ENCODE data around the gene PARS2. TPM values are rescaled to one million over a fixed set of nuclear protein-coding genes. Genes with fewer than 3 reads are reported as not detected.

The PARS2 gene
- total RNA-seq, 4 donors from 2014 or later, result 2.2 to 6.4 (median 5.6) TPM

DNA sequence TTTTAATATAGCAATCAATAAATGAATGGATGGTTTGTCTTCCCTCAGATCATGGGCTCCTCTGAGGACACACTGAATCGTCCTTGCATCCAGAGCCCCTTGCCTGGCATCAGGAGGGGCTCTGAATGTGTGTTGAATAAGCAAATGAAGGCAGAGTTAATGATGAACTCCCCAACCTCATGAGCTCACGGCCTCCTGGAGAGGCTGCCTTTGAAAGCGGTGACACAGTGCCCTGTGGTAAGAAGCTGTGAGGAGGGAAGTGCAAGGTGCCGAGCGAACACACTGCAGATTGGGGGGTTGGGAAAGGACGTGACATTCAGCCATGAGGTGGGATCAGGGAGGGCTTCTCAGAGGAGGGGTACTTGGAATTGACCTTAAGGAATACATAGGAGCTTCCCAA is 3.2 kb upstream of the PARS2 start:
- H3K4me3 ChIP-seq, result no peak overlapping the region
- no peak for ATAC-seq
- H3K36me3 ChIP-seq, result no peaks in the 10 kb centered on the region
- H3K4me1 ChIP-seq, result peaks cover 0 to 22% (median 12%) of the 10 kb centered on the region in 3 donors
- TF ChIP-seq, protein P1, sequence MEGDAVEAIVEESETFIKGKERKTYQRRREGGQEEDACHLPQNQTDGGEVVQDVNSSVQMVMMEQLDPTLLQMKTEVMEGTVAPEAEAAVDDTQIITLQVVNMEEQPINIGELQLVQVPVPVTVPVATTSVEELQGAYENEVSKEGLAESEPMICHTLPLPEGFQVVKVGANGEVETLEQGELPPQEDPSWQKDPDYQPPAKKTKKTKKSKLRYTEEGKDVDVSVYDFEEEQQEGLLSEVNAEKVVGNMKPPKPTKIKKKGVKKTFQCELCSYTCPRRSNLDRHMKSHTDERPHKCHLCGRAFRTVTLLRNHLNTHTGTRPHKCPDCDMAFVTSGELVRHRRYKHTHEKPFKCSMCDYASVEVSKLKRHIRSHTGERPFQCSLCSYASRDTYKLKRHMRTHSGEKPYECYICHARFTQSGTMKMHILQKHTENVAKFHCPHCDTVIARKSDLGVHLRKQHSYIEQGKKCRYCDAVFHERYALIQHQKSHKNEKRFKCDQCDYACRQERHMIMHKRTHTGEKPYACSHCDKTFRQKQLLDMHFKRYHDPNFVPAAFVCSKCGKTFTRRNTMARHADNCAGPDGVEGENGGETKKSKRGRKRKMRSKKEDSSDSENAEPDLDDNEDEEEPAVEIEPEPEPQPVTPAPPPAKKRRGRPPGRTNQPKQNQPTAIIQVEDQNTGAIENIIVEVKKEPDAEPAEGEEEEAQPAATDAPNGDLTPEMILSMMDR (IDR thresholded peaks at IDR 0.05), result no peak
- TF ChIP-seq EP300 (IDR thresholded peaks at IDR 0.05), result no peak
- no peak for TF ChIP-seq POLR2AphosphoS5 (IDR thresholded peaks at IDR 0.05)
- no peak for TF ChIP-seq POLR2A (IDR thresholded peaks at IDR 0.05)
- WGBS, 2 donors (ENCODE audit: low coverage in 1 of 2), result 47% methylated on average over 5 of the region's 6 CpGs
- H3K9me3 ChIP-seq, result no peaks in the 10 kb centered on the region
- H3K27me3 ChIP-seq, result no peaks in the 10 kb centered on the region
- H3K27ac ChIP-seq, result no peak overlapping the region

DNA sequence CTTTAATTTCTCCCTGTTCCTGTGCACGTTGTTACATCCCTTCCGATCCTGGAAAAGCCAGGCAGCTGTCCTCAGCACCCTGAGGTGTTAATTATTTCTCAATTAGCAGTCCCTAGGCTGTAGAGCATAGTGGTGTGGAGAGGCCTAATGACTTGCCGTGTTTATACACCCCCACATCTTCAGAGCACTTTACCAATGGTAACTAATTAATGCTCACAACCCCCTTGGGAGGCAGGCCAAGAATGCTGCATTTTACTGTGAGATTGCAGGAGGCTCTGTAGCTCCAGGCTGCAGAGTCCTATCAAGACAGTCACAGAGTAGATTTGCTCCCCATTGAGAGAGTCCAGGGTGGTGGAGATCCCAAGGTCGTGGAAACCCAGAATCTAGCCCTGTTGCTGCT is 2.4 kb upstream of the PARS2 start:
- Histone ChIP-seq H3K4me3 (no peak overlapping the region), H3K9me3 (no peaks in the 10 kb centered on the region), H3K27ac (no peak overlapping the region), H3K4me1 (peaks cover 0 to 22% (median 12%) of the 10 kb centered on the region in 3 donors), H3K27me3 (no peaks in the 10 kb centered on the region), H3K36me3 (no peaks in the 10 kb centered on the region)
- no peak for ATAC-seq
- WGBS, 2 donors (ENCODE audit: low coverage in 1 of 2), result 19 to 52% methylated on average over 2 to 4 of the region's 4 CpGs
- TF ChIP-seq POLR2A (IDR thresholded peaks at IDR 0.05), result no peak
- TF ChIP-seq, protein P1 (IDR thresholded peaks at IDR 0.05), result no peak
- no peak for TF ChIP-seq POLR2AphosphoS5 (IDR thresholded peaks at IDR 0.05)

DNA sequence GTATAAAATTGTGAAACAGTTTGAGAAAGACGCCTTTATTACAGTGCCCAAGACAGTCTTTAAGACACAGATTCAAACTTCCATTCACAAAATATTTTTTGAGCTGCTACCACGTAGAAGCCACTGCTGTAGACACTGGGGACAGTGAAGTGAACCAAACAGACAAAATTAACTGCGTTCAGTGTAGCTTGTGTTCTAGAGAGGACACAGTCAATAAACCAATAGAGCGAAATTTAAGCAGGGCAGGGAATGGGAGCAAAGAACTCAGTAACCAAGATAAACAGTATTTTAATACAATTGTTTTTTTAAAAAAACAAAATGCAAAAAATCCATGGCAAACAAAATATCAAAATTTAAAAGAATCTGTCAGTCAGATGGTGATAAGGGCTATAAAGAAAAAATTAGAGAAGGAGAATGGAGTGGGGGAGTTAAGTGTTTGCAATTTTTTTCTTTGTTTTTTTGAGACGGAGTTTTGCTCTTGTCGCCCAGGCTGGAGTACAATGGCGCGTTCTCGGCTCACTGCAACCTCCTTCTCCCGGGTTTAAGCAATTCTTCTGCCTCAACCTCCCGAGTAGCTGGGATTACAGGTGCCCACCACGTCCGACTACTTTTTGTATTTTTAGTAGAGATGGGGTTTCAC is 719 bp upstream of the PARS2 start:
- Histone ChIP-seq H3K9me3 (no peaks in the 10 kb centered on the region), H3K4me3 (peak overlapping the region; percentile 26 to 82), H3K36me3 (no peaks in the 10 kb centered on the region), H3K27me3 (no peaks in the 10 kb centered on the region), H3K27ac (peak overlapping the region in 3 of 4 donors; percentile 57 to 75 (median 74)), H3K4me1 (peaks cover 0 to 22% (median 12%) of the 10 kb centered on the region in 3 donors)
- 58% methylated on average over 12 to 13 of the region's 13 CpGs for WGBS, 2 donors (ENCODE audit: low coverage in 1 of 2)
- no peak for TF ChIP-seq EP300 (IDR thresholded peaks at IDR 0.05)
- no peak for TF ChIP-seq POLR2A (IDR thresholded peaks at IDR 0.05)
- TF ChIP-seq, protein P1 (IDR thresholded peaks at IDR 0.05), result peak in 1 of 4 experiments; percentile 11
- TF ChIP-seq POLR2AphosphoS5 (IDR thresholded peaks at IDR 0.05), result no peak
- ATAC-seq, result peak; percentile 39

DNA sequence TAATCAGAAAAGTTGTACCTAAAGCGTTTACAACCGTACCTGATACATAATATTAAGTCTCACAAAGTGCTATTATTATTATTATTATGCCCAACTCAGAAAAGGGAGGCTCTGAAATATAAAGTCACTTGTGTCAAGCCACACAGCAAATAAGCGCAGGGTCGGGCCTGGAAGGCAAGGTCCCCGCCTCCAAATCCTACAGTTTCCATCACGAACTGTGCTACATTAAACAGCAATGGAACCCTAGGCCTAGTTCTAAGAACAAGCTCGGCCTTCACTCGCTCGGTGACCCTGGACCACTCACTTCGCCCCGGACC is 549 bp downstream of the PARS2 start:
- Histone ChIP-seq H3K27me3 (no peaks in the 10 kb centered on the region), H3K4me1 (peaks cover 0 to 22% (median 12%) of the 10 kb centered on the region in 3 donors), H3K9me3 (no peaks in the 10 kb centered on the region), H3K27ac (peak overlapping the region; percentile 35 to 86 (median 77)), H3K36me3 (peaks cover 0 to 8% of the 10 kb centered on the region in 2 donors), H3K4me3 (peak overlapping the region; percentile 79 to 82)
- no peak for ATAC-seq
- WGBS, 2 donors (ENCODE audit: low coverage in 1 of 2), result 0% methylated on average over 3 to 5 of the region's 11 CpGs
- no peak for TF ChIP-seq POLR2AphosphoS5 (IDR thresholded peaks at IDR 0.05)
- no peak for TF ChIP-seq POLR2A (IDR thresholded peaks at IDR 0.05)
- TF ChIP-seq, protein P1 (IDR thresholded peaks at IDR 0.05), result no peak
- no peak for TF ChIP-seq EP300 (IDR thresholded peaks at IDR 0.05)

DNA sequence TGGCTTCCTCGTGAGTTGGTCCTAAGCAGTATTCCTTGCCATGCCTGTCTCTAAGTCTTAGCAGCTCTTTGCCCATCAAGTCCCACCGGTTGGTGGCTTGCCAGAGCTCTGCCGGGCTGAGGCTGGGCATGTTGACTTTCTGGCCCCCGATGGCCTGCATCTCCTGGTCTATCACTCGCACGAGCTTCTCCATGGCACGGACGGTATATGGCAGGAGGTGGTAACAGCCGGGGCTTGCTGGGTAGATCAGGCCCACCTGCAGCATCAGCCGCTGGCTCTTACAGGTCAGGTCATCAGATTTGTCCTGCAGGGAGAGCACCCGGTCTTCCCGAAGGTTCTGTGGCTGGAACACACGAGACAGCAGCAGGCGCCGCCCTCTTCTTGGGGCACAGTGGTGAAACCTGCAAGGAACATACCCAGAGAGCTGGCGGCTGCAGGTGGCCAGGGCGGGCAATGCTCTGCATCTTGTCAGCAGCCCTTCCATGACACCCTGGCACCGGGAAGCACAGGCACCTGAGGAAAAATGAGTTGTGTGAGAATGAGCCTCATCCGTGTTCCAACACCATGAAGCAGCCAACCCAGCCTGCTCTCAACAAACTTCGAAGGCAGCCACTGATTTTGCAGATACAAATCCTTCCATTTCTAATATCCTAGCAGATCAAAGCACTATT is 5.5 kb downstream of the PARS2 start:
- H3K4me1 ChIP-seq, result peaks cover 0 to 12% (median 7%) of the 10 kb centered on the region in 3 donors
- no peak overlapping the region for H3K4me3 ChIP-seq
- peaks cover 0 to 44% of the 10 kb centered on the region in 2 donors for H3K36me3 ChIP-seq
- no peaks in the 10 kb centered on the region for H3K27me3 ChIP-seq
- 78 to 81% methylated on average over 2 of the region's 20 CpGs for WGBS, 2 donors (ENCODE audit: low coverage in 1 of 2)
- H3K9me3 ChIP-seq, result no peaks in the 10 kb centered on the region
- H3K27ac ChIP-seq, result no peak overlapping the region
- TF ChIP-seq POLR2A (IDR thresholded peaks at IDR 0.05) (no peak), EP300 (IDR thresholded peaks at IDR 0.05) (no peak), POLR2AphosphoS5 (IDR thresholded peaks at IDR 0.05) (no peak)
- TF ChIP-seq, protein P1 (IDR thresholded peaks at IDR 0.05), result no peak
- no peak for ATAC-seq
